Hepatocyte (in vitro differentiated cells): Measurements from ENCODE around the gene PPIA. TPM values are rescaled to one million over a fixed set of nuclear protein-coding genes. Genes with fewer than 3 reads are reported as not detected.

Source experiments
- DNase-seq: peaks from one replicate; pipeline ENCODE4 v3.0.0-alpha.2; 2016; ENCODE audit warnings: low spot score
- H2AFZ ChIP-seq: fragments of 200-600 bp; sonication (generic); 2 replicates; pipeline ENCODE4 v1.6.0; 2016; ENCODE audit warnings: antibody characterized with exemption, mild to moderate bottlenecking
- H3K27ac ChIP-seq: fragments of 200-600 bp; sonication (generic); 2 replicates; pipeline ENCODE4 v1.5.1; 2016; ENCODE audit warnings: mild to moderate bottlenecking
- H3K27me3 ChIP-seq: fragments of 200-600 bp; sonication (generic); 2 replicates; pipeline ENCODE4 v1.6.1; 2016
- H3K36me3 ChIP-seq: fragments of 200-600 bp; sonication (generic); replicated peaks from 2 replicates; pipeline ENCODE4 v1.5.1; 2016; ENCODE audit warnings: low read depth; ENCODE audit not compliant: insufficient read depth
- H3K4me1 ChIP-seq: fragments of 200-600 bp; sonication (generic); 2 replicates; pipeline ENCODE4 v1.5.1; 2016; ENCODE audit warnings: mild to moderate bottlenecking, moderate library complexity; ENCODE audit not compliant: insufficient read depth
- H3K4me2 ChIP-seq: fragments of 200-600 bp; sonication (generic); 2 replicates; pipeline ENCODE4 v1.6.0; 2016
- H3K4me3 ChIP-seq: fragments of 200-600 bp; sonication (generic); 2 replicates; pipeline ENCODE4 v1.5.1; 2016; ENCODE audit warnings: mild to moderate bottlenecking
- H3K79me2 ChIP-seq: fragments of 200-600 bp; sonication (generic); 2 replicates; pipeline ENCODE4 v1.6.0; 2017; ENCODE audit warnings: mild to moderate bottlenecking
- H3K9me2 ChIP-seq: fragments of 200-600 bp; sonication (generic); replicated peaks from 2 replicates; pipeline ENCODE4 v1.6.0; 2017; ENCODE audit warnings: mild to moderate bottlenecking; ENCODE audit not compliant: insufficient read depth
- H3K9me3 ChIP-seq: fragments of 200-600 bp; sonication (generic); 2 replicates; pipeline ENCODE4 v1.5.1; 2016; ENCODE audit warnings: low read depth, mild to moderate bottlenecking
- H4K20me1 ChIP-seq: fragments of 200-600 bp; sonication (generic); 2 replicates; pipeline ENCODE4 v1.6.0; 2016; ENCODE audit warnings: mild to moderate bottlenecking; ENCODE audit not compliant: insufficient read depth, poor library complexity, severe bottlenecking
- CTCF ChIP-seq: fragments of 200-600 bp; sonication (generic); IDR thresholded peaks from 2 replicates; pipeline ENCODE4 v1.5.1; 2016; ENCODE audit warnings: antibody characterized with exemption, mild to moderate bottlenecking; ENCODE audit not compliant: poor library complexity
- EZH2 ChIP-seq: fragments of 200-600 bp; sonication (generic); IDR thresholded peaks from 2 replicates; pipeline ENCODE4 v1.6.1; 2016; ENCODE audit warnings: antibody characterized with exemption, mild to moderate bottlenecking, borderline replicate concordance
- EZH2phosphoT487 ChIP-seq: fragments of 200-600 bp; sonication (generic); IDR thresholded peaks from one replicate; pipeline ENCODE4 v1.6.1; 2018; ENCODE audit warnings: antibody characterized with exemption, mild to moderate bottlenecking, low read depth, moderate library complexity; ENCODE audit not compliant: unreplicated experiment, severe bottlenecking
- WGBS: methylation state at CpG from one replicate; pipeline ENCODE4 v1.1.6; 2016; ENCODE audit warnings: low lambda C conversion rate; ENCODE audit errors: missing lambda C conversion rate; 5-methylcytosine and 5-hydroxymethylcytosine counted together
- polyA plus RNA-seq: library from polyadenylated mRNA; unstranded; fragments of >200 nt; fragmentation: Nextera tagmentation; extraction: Ambion mirVana; gene quantifications from 2 replicates; pipeline ENCODE4 v1.2.1, GENCODE V29; 2016
- total RNA-seq: library from RNA; depleted of rRNA; stranded (reverse); fragments of >200 nt; gene quantifications from 2 replicates; pipeline ENCODE4 v1.2.3, GENCODE V29; 2014

Gene PPIA
- total and polyA plus RNA-seq, 2 experiments from 2014 or later, result 2,123 to 2,189 TPM

- WGBS, result 80% methylated on average over 2 of the region's 2 CpGs
- peaks cover 61% of the 10 kb centered on the region for H3K79me2 ChIP-seq
- H3K36me3 ChIP-seq, result no peaks in the 10 kb centered on the region
- H3K9me2 ChIP-seq, result no peaks in the 10 kb centered on the region
- peak overlapping the region; percentile 94 for H3K4me2 ChIP-seq
- no peak overlapping the region for H3K4me3 ChIP-seq
- no peak for DNase-seq
- TF ChIP-seq CTCF, result no peak
- TF ChIP-seq EZH2, result no peak
- TF ChIP-seq EZH2phosphoT487, result no peak
- peaks cover 19% of the 10 kb centered on the region for H4K20me1 ChIP-seq
- no peaks in the 10 kb centered on the region for H3K9me3 ChIP-seq
- no peak overlapping the region for H2AFZ ChIP-seq
- peaks cover 12% of the 10 kb centered on the region for H3K4me1 ChIP-seq
- H3K27ac ChIP-seq, result no peak overlapping the region
- H3K27me3 ChIP-seq, result no peaks in the 10 kb centered on the region
Measured at GRCh38 chr7:44749992-44750391, 46.5 kb upstream of the PPIA start.

- TF ChIP-seq CTCF, result no peak
- no peak for TF ChIP-seq EZH2phosphoT487
- no peak for TF ChIP-seq EZH2
- peak overlapping the region; percentile 75 for H3K27ac ChIP-seq
- H3K4me1 ChIP-seq, result peaks cover 12% of the 10 kb centered on the region
- peak overlapping the region; percentile 94 for H3K4me2 ChIP-seq
- no peaks in the 10 kb centered on the region for H3K9me2 ChIP-seq
- 95% methylated on average over 3 of the region's 3 CpGs for WGBS
- no peaks in the 10 kb centered on the region for H3K36me3 ChIP-seq
- no peak overlapping the region for H3K4me3 ChIP-seq
- no peak for DNase-seq
- H3K79me2 ChIP-seq, result peaks cover 65% of the 10 kb centered on the region
- H4K20me1 ChIP-seq, result peaks cover 22% of the 10 kb centered on the region
- no peaks in the 10 kb centered on the region for H3K27me3 ChIP-seq
- H3K9me3 ChIP-seq, result no peaks in the 10 kb centered on the region
- no peak overlapping the region for H2AFZ ChIP-seq
Measured at GRCh38 chr7:44750424-44750823, 46.1 kb upstream of the PPIA start.

- Histone ChIP-seq H3K9me3 (no peaks in the 10 kb centered on the region), H3K36me3 (no peaks in the 10 kb centered on the region), H3K27me3 (no peaks in the 10 kb centered on the region), H4K20me1 (peaks cover 22% of the 10 kb centered on the region), H3K79me2 (peaks cover 71% of the 10 kb centered on the region), H2AFZ (no peak overlapping the region), H3K27ac (peak overlapping the region; percentile 75), H3K4me3 (no peak overlapping the region), H3K4me1 (peaks cover 12% of the 10 kb centered on the region), H3K9me2 (no peaks in the 10 kb centered on the region), H3K4me2 (peak overlapping the region; percentile 94)
- TF ChIP-seq EZH2phosphoT487, result no peak
- TF ChIP-seq EZH2, result no peak
- TF ChIP-seq CTCF, result no peak
- 56% methylated on average over 6 of the region's 6 CpGs for WGBS
- DNase-seq, result peak; percentile 57
Measured at GRCh38 chr7:44750921-44751571, 45.4 kb upstream of the PPIA start.
